Measurements from ENCODE around the gene UCHL3.

DNA sequence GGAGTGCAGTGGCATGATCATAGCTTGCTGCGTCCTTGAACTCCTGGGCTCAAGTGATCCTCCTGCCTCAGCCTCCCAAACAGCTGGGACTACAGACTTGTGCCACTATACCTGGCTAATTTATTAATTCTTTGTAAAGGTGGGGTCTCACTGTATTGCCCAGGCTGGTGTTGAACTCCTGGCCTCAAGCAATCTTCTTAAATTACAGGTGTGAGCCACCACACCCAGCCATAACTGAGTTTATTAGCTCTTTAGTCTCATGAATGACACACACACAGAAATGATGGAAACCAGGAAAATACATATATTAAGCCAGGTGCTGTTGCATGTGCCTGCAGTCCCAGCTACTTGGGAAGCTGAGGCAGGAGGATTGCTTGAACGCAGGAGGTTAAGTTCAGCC, 53.4 kb downstream of the UCHL3 start:
- TF ChIP-seq, protein P1, sequence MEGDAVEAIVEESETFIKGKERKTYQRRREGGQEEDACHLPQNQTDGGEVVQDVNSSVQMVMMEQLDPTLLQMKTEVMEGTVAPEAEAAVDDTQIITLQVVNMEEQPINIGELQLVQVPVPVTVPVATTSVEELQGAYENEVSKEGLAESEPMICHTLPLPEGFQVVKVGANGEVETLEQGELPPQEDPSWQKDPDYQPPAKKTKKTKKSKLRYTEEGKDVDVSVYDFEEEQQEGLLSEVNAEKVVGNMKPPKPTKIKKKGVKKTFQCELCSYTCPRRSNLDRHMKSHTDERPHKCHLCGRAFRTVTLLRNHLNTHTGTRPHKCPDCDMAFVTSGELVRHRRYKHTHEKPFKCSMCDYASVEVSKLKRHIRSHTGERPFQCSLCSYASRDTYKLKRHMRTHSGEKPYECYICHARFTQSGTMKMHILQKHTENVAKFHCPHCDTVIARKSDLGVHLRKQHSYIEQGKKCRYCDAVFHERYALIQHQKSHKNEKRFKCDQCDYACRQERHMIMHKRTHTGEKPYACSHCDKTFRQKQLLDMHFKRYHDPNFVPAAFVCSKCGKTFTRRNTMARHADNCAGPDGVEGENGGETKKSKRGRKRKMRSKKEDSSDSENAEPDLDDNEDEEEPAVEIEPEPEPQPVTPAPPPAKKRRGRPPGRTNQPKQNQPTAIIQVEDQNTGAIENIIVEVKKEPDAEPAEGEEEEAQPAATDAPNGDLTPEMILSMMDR (optimal IDR thresholded peaks at IDR 0.05 in 1 of 3, IDR thresholded peaks at IDR 0.05 in 1 of 3, conservative IDR thresholded peaks at IDR 0.05 in 1 of 3; ENCODE audit: extremely low read depth in 1 of 3, insufficient read depth in 2 of 3, low read length in 3 of 3), result no peak
- no peak for TF ChIP-seq EZH2 (IDR thresholded peaks at IDR 0.05; ENCODE audit: low read length)

All from keratinocyte (primary cell).